ENCODE measurements around the gene MED7.

The MED7 gene

DNA sequence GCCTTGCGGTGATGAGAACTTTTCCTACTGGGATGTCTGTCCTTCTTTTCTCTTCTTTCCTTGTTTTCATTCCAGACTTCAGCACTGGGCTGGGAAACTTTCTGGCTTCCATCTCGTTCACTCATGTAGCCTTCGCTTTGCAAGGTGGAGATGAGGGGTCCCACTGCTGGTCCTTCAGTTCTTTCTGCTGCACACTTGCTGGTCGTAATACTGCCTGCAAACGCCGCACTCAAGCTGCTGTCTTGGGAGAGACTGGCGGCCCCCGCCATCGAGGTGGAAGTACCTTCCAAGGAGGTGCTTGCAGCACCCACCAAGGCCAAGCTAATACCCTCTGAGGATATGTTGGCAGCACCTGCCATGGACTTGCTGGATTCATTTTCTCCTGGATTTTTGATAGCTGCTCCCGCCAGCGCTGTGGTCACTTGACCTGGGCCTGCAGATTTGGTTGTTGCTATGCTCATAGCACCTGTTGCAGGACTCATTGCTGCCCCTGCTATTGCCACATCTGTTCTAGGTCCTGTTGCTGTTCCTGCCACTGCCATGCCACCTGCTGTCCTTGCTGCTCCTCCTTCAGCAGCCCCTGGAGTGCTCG, 20.4 kb upstream of the MED7 start:
- no peak for DNase-seq (ENCODE audit: low spot score)

- DNase-seq (ENCODE audit: low spot score) = no peak
Observed at GRCh38 chr5:157161996-157162395, 19.3 kb upstream of the MED7 start.

DNA sequence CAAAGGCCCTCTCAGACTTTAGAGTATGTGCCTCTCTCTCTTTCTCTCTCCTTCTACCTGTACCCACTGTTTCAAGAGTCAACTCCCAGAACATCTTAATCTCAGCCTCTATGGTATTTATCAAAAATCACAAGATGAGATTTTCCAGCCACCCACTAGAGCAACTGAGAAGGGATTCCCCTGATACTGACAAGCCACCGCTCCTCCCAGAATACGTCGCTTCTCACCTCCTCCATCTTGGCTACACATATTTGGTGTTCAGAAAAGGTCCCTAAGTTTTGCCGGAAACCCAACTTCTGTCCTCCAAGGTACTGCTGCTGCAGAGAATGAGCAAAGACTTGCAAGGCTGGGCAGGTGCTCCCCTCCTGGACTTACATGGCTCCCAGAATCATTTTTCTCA, 17.3 kb upstream of the MED7 start:
- no peak for DNase-seq (ENCODE audit: low spot score)

GRCh38 chr5:157159209-157159751, 16.6 kb upstream of the MED7 start:
- no peak for DNase-seq (ENCODE audit: low spot score)

GRCh38 chr5:157157293-157157891, 14.7 kb upstream of the MED7 start:
- DNase-seq (ENCODE audit: low spot score) = no peak

DNA sequence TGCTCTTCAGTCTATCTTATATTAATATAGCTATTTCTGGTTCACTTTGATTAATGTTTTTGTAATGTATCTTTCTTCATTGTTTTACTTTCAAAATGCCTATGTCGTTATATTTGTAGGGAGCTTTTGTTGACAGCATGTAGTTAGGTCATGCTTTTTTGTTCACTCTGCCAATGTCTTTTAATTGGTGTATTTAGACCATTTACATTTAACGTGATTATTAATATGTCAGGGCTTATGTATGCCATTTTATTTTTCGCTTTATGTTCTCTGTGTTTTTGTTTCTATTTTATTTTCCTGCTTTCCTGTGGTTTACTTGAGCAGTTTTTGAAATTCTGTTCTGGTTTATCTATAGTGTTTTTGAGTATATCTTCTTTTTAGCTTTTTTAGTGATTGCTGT, 12.6 kb upstream of the MED7 start:
- DNase-seq (ENCODE audit: low spot score) = no peak

GRCh38 chr5:157150995-157151394, 8.3 kb upstream of the MED7 start:
- no peak for DNase-seq (ENCODE audit: low spot score)

DNA sequence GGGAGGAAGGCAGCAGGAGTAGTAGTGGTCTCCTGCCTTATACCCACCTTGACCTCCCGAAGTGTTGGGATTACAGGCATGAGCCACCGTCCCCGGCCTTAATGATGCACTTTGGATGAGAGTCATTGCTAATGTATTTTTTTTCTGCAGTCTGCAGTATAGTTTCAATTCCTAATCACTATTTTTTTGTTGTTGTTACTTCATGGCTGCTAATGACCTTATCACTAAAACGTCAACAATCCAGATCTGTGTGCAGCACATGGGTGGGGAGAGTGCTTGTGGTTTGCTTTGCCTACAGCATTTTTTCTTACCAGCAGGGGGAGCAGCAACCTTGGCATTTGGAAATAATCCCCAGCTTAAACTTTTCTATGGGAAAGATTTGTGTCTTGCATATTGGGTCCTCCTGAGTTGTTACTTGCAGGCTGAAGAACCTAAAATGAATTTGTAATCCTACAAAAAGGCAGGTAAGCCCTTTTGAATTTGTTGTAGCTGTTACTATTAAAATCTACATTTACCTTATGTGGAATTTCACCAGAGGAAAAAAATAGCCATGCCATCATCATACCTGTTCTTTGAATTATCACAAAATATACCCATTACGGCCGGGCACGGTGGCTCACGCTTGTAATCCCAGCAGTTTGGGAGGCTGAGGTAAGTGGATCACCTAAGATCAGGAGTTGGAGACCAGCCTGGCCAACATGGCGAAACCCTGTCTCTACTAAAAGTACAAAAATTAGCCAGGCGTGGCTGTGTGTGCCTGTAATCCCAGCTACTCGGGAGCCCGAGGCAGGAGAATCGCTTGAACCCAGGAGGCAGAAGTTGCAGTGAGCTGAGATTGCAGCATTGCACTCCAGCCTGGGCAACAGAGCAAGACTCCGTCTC, 6.3 kb upstream of the MED7 start:
- peak; percentile 82 for DNase-seq (ENCODE audit: low spot score)

GRCh38 chr5:157143127-157143971, 684 bp upstream of the MED7 start:
- DNase-seq (ENCODE audit: low spot score) = no peak

DNA sequence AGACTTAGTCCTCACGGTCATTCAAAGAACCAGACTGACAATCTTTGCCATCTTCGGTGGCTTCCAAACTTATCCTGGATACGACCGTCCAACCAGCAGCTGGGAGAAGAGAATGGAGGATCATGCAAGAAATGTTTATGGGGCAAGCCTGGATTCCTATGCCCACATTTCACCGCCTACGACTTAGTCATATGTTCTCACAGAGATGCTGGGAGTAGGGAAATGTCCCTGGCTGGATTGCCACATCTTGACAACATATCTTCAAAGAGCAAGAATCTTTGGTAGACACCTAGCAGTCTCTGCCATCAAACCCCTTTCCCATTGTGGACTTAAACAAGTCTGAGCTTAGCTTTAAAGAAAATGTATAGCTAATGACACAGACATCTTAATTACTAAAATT, 5.0 kb downstream of the MED7 start:
- DNase-seq (ENCODE audit: low spot score) = no peak

DNA sequence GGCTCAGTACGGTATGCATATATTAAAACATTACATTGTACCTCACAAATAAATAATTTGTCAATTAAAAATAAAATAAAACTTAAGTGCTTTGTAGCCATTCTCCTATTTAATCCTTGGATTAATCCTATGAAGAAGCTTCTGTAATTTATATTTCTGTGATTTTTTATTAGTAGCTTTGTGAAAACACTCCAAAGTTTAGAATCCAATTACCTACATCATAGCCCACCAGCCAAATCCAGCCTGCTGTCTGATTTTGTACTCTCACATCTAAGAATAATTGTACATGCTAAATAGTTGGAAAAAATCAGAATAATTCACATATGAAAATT, 10.4 kb downstream of the MED7 start:
- DNase-seq (ENCODE audit: low spot score) = no peak

GRCh38 chr5:157130925-157131324, 11.7 kb downstream of the MED7 start:
- no peak for DNase-seq (ENCODE audit: low spot score)

DNA sequence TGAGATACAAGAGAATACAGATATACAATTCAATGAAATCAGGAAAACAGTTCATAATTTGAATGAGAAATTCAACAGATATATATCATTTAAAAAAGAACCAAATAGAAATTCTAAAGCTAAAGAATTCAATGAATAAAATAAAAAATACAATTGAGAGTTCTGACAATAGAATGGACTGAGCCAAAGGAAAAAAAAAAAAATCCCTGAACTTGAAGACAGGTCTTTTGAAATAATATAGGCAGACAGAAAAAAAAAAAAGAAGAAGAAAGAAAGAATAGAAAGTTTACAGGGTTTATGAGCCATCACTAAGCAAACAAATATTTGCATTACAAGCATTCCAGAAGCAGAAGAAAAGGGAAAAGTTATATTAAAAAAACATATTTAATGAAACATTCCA, 21.0 kb downstream of the MED7 start:
- no peak for DNase-seq (ENCODE audit: low spot score)

GRCh38 chr5:157120102-157120501, 22.6 kb downstream of the MED7 start:
- DNase-seq (ENCODE audit: low spot score) = no peak

GRCh38 chr5:157116483-157116954, 26.1 kb downstream of the MED7 start:
- DNase-seq (ENCODE audit: low spot score) = peak; percentile 21

DNA sequence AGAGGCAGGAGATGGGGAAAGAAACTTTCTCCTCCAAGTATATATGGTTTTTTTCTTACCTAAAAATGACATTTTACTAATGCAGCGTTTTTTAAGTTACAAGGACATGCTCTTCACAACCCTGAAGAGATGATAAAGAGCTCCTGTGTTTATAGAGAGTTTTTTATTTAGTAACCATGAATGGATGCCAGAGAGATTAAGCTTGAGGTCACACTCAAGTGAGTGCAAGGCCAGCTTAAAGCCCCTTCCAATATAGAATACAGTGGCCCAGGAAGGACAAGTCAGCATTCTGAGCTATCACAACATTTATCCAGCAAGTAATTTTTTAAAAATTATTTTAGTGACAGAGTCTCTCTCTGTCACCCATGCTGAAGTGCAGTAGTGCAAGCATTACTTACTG, 27.2 kb downstream of the MED7 start:
- no peak for DNase-seq (ENCODE audit: low spot score)

DNA sequence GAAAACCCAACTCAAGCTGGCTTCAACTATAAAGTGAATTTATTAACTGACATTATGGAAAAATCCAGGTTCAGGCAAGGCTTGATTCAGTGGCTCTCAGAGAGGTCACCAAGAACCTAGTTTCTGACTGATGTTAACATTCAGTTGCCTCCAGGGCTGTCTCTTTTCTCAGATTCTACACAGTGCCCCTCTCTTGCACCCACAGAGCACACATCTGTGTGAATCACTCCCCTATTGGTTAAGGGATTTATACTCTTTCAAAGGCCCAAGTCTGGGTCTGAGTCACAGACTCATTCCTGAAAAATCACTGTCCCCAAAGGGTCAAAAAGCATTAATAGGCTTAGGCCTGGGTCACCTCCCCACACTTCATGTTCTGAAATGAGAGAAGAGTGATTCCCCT, 27.7 kb downstream of the MED7 start:
- no peak for DNase-seq (ENCODE audit: low spot score)

GRCh38 chr5:157113002-157113401, 29.7 kb downstream of the MED7 start:
- DNase-seq (ENCODE audit: low spot score) = no peak

DNA sequence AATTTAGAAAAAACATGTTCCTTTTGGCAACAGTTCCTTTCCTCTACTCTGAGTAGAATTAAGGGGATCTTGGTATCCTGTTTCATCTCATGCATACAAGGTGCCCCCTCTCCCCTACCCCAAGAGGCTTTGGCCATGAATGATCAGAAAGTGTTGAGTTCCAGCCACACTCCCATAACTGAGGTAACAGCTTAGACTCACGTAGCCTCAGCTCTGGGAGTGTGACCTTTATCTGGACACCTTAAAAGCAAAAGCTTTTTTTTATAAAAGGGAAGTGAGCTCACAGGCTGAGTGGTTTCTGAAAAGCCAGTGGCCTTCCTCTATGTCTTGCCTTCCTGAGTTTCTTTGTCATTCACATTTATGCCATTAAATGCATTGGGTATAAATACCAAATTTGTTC, 32.9 kb downstream of the MED7 start:
- DNase-seq (ENCODE audit: low spot score) = no peak

GRCh38 chr5:157108976-157109375, 33.7 kb downstream of the MED7 start, which contains the start of gene HAVCR2:
HAVCR2 (minus strand) TSS chr5:157109044; CDS start chr5:157108983, 61 bp downstream.
- DNase-seq (ENCODE audit: low spot score) = no peak

DNA sequence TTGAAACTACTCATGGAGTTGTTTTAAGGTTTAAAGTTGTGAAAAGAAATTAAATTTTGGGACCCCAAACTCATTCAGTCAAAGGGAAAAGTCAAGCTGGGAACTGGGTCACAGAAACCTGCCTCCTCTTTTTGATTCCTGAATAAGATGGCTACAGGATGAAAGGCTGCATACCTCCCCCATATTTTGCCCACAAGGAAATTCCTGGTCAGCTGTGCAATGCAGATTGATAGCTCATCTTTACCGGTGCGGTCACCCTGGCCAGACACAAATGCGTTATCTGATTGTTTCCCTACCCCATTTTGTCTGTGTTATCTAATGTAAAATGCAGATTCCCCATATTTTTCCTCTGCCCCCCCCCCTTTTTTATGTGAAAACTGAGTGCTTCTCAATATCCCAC, 35.2 kb downstream of the MED7 start:
- no peak for DNase-seq (ENCODE audit: low spot score)

Data from hematopoietic multipotent progenitor cell treated with erythropoietin and hydrocortisone succinate and interleukin-3 and kit ligand, for 17 days (in vitro differentiated cells).